ENCODE measurements around the gene ACVR1B.

DNA sequence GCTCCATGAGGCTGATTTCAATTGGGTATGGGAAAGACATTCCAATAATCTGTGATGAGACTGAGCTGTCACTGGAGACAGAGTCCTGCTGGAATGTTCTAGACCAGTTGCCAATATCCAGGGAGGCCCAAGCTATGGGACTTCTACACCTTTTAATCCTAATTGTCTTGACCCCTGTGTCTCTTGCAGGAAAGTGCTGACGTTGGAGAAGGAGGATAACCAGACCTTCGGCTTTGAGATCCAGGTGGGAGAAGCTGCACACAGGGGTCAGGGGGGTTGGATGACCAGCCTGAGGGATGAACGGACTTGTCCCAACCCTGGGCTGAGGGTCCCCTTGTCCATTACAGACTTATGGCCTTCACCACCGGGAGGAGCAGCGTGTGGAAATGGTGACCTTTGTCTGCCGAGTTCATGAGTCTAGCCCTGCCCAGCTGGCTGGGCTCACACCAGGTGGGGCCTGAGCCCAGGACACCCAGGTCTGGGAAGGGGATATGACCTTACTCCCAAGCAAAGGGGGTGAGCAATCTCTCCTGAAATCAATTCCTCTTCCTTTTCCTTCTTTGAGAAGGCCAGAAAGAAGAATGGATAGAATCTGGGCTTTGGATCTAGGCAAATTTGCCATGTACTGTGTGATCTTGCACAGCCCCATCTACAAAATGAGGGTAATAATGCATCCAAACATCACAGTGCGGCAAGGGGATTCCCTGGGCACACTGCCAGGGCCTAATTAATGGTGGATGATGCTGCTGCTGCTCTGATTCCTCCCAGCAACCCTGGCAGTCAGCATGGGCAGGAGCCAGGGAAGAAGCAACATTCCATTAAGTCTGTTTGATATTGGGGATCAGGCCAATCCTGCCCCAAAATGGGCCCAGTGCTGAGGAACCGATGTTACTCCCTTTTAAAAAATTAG is 59.4 kb downstream of the ACVR1B start:
- TF ChIP-seq POLR2A (IDR thresholded peaks at IDR 0.05) (no peak), CTCF (IDR thresholded peaks at IDR 0.05) (no peak)
